Measurements from ENCODE around the gene LEF1. TPM values are rescaled to one million over a fixed set of nuclear protein-coding genes. Genes with fewer than 3 reads are reported as not detected.

The LEF1 gene
- total RNA-seq, 1 experiment from 2014 or later = 0.54 TPM

- H3K9me3 ChIP-seq (ENCODE audit: control insufficient read depth, insufficient read depth, low read depth, low read length) = no peaks in the 10 kb centered on the region
- intact Hi-C loops (cut with micrococcal nuclease; ENCODE audit: unreplicated experiment) (no loop called here), in situ Hi-C loops (cut with HindIII; ENCODE audit: low pct_unique_long_range_greater_than_20kb, low sequenced_read_pairs) (no loop called here)
- no peaks in the 10 kb centered on the region for H3K4me1 ChIP-seq (ENCODE audit: control insufficient read depth, insufficient read depth, low read length)
- no TSS peak for BruUV-seq (replicated peaks)
- no peak overlapping the region for H3K4me3 ChIP-seq (ENCODE audit: low read depth in 2 of 2, low read length in 2 of 2)
- ChIA-PET POLR2A (no interaction called here), CTCF (no interaction called here)
- H3K36me3 ChIP-seq (ENCODE audit: control insufficient read depth, insufficient read depth, low read length) = no peaks in the 10 kb centered on the region
- no peak for TF ChIP-seq REST (IDR thresholded peaks at IDR 0.05; ENCODE audit: insufficient read depth in 1 of 2, low read depth in 2 of 2, low read length in 1 of 2)
- no peak for TF ChIP-seq CTCF (IDR thresholded peaks at IDR 0.05)
- TF ChIP-seq POLR2AphosphoS5 (IDR thresholded peaks at IDR 0.05; ENCODE audit: low read depth, low read length) = no peak
- TF ChIP-seq TCF7L2 (IDR thresholded peaks at IDR 0.05; ENCODE audit: low read depth, low read length) = no peak
- TF ChIP-seq SIN3A (IDR thresholded peaks at IDR 0.05; ENCODE audit: borderline replicate concordance, insufficient read depth, low read depth, low read length) = no peak
- DNase-seq (ENCODE audit: low read depth, low spot score) = no peak
- H3K27me3 ChIP-seq (ENCODE audit: control insufficient read depth, insufficient read depth, low read length) = peaks cover 2% of the 10 kb centered on the region; the same call in 1 of the 2 replicates
- ATAC-seq = no peak
- no peak overlapping the region for H3K27ac ChIP-seq (ENCODE audit: low read length)
These were observed 25.2 kb downstream of the LEF1 start for GRCh38 chr4:108143515-108143914.

- no peak for TF ChIP-seq POLR2AphosphoS5 (IDR thresholded peaks at IDR 0.05; ENCODE audit: low read depth, low read length)
- no peak for TF ChIP-seq TCF7L2 (IDR thresholded peaks at IDR 0.05; ENCODE audit: low read depth, low read length)
- no peak for TF ChIP-seq SIN3A (IDR thresholded peaks at IDR 0.05; ENCODE audit: borderline replicate concordance, insufficient read depth, low read depth, low read length)
- TF ChIP-seq CTCF (IDR thresholded peaks at IDR 0.05) = no peak
- TF ChIP-seq REST (IDR thresholded peaks at IDR 0.05; ENCODE audit: insufficient read depth in 1 of 2, low read depth in 2 of 2, low read length in 1 of 2) = no peak
- intact Hi-C loops (cut with micrococcal nuclease; ENCODE audit: unreplicated experiment) = no loop called here
- CTCF ChIA-PET = no interaction called here
- no TSS peak for BruUV-seq (replicated peaks)
- Histone ChIP-seq H3K27me3 (ENCODE audit: control insufficient read depth, insufficient read depth, low read length) (peaks cover 2% of the 10 kb centered on the region; the same call in 1 of the 2 replicates), H3K4me1 (ENCODE audit: control insufficient read depth, insufficient read depth, low read length) (no peaks in the 10 kb centered on the region), H3K4me3 (ENCODE audit: low read depth in 2 of 2, low read length in 2 of 2) (no peak overlapping the region), H3K27ac (ENCODE audit: low read length) (no peak overlapping the region), H3K9me3 (ENCODE audit: control insufficient read depth, insufficient read depth, low read depth, low read length) (no peaks in the 10 kb centered on the region), H3K36me3 (ENCODE audit: control insufficient read depth, insufficient read depth, low read length) (no peaks in the 10 kb centered on the region)
- POLR2A ChIA-PET = no interaction called here
- DNase-seq (ENCODE audit: low read depth, low spot score) = no peak
- no peak for ATAC-seq
- in situ Hi-C loops (cut with HindIII; ENCODE audit: low pct_unique_long_range_greater_than_20kb, low sequenced_read_pairs) = no loop called here
These were observed 25.9 kb downstream of the LEF1 start for GRCh38 chr4:108142870-108143269.
